ENCODE results near the gene LSM10. TPM values are rescaled to one million over a fixed set of nuclear protein-coding genes. Genes with fewer than 3 reads are reported as not detected.

LSM10 gene
- total RNA-seq, 2 donors from 2014 or later, result 24.1 to 24.2 TPM

DNA sequence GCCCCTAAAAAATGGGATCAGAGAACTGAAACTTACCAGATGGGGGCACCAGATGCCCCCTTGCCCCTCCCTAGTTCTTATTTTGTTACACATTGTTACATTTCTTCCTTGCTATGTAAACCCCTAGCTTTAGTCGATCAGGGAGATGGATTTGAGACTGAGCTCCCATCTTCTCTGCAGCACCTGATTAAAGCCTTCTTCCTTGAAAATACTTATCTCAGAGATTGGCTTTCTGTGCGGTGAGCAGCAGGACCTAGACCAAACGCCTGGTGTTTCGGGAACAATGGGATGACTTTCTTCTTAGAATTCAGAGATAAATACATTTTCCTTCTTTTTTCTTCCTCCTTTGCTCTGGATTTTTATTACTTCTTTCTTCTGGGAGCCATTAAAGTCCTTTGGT is 16.7 kb upstream of the LSM10 start:
- no peak for ATAC-seq
- DNase-seq, result no peak
- intact Hi-C loops (cut with DNase I, micrococcal nuclease), result no loop called here

DNA sequence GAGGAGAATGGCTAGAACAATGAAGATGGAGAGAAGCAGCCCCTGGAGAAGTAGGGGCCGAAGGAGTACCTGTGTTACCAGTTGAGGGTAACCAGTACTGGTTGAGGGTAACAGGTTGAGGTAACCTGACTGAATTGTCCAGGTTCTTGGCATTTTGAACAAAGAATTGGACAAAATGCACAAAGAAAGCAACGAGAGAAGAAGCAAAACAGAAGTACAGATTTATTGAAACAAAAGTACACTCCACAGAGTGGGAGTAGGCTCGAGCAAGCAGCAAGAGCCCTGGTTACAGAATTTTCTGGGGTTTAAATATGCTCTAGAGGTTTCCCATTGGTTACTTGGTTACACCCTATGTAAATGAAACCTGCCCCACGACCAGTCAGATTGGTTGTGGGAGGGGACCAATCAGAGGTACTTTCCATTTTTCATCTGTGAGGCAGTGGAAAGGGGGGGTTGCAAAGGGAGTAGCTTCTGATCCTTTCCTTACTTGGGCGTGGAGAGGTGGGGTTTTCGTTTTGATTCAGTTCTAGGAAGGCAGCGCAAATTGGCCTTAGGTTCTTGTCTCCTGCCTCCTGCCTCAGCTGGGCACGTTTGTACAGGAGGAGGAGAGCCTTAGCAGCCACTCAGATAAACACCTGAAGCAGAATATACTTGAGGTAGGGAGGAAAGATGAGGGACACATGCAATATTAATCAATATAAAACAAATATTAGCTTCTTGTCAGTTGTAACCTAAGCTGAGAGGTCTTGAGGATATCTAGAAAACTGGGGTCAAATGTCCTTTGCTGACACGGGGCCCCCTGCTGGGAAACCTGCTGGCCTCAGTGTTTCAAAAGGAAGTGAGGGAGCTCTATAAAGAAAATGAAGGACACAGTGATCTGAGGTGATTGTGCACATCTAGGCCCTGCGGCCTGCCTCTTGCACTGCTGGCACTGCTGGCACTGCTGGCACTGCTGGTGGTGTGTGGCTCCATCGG is 14.3 kb upstream of the LSM10 start:
- intact Hi-C loops (cut with DNase I, micrococcal nuclease), result no loop called here
- no peak for DNase-seq
- ATAC-seq, result peak; percentile 50

DNA sequence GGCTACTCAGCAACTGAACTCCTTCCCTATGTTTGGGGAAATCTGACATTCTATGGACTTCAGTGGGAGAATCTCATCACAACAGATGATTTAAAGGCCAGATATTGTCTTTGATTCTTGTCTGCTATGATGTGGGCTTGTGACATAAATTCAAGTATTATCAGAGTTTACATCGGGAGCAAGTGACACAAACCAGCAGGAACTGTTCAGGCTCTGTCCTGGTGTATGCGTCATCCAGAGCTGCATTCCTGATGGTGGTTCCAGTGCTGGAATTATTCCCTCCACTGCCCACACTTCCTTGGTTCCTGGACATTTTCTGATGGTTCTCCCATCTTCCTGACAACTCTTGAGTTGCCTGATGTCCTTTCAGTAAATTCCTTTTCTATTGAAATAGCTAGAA is 10.8 kb upstream of the LSM10 start:
- DNase-seq (no peak), ATAC-seq (no peak)
- intact Hi-C loops (cut with DNase I, micrococcal nuclease), result no loop called here

DNA sequence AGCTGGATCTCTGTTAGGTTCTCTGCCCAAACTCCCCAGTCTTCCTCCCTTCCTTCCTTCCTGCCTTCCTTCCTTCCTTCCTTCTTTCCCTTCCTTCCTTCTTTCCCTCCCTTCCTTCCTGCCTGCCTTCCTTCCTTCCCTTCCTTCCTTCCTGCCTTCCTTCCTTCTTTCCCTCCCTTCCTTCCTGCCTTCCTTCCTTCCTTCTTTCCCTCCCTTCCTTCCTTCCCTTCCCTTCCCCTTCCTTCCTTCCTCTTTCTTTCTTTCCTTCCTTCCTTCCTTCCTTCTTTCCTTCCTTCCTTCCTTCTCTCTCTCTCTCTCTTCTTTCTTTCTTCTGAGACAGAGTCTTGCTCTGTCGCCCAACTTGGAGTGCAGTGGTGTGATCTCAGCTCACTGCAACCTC is 8.7 kb upstream of the LSM10 start:
- DNase-seq (no peak), ATAC-seq (no peak)
- intact Hi-C loops (cut with DNase I, micrococcal nuclease), result no loop called here

DNA sequence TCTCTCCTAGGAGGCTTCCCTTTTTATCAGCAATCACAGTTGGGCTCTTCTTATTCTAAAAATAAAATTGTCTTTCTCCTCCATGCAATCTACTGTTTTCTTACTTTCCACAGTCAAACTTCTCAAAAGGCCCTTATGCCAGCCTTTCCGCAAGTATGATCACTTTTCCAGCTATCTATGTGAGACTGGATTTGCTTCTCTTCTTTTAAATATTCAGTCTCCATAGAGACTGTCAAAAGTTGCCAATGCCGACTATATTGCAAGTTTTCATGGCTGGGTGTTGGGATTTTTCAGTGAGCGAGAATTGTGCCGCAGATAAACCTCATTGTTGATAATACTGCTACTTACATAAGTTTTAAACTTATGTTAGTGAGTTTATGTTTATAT is 4.8 kb upstream of the LSM10 start:
- DNase-seq, result no peak
- intact Hi-C loops (cut with DNase I, micrococcal nuclease), result no loop called here
- ATAC-seq, result no peak

DNA sequence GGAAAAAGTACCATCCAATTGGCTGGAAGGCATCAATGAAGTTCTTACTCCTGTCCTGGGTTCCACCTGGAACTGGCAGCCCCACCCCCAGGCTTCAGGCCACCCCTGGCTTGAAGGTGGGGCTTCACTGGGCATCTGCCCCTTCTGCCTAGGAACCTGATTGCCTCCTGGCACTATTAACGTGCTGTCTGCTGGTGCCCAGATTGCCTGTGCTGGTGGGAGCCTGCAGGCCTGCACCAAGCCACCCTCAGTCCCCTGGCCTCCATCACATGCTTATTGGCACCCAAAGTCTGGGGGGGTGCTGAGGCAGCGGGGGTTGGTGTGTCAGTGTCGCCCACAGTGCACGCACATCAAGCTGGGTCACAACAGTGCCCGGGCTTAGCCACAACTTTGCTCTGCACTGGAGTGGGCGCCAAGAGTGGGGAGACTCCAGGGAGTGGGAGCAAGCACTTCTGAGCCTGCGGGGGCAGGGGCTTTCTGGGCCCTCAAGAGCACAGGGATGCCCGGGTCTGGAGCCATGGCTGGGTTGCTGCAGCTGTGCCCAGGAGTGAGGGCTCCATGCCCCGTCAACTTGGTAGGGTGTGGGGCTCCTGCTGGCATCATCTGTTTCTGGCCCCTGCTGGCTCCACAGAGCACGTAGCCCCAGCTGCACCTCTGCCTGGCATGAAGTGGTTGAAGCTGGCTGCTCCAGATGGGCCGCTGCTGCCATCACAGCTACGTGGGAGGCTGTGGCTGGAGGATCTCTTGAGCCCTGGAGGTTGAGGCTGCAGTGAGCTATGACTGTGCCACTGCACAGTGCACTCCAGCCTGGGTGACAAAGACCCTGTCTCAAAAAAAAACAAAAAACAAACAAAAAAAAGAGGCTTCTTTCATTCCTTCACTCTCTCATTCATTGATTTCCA is 4.1 kb upstream of the LSM10 start:
- ATAC-seq, result no peak
- intact Hi-C loops (cut with DNase I, micrococcal nuclease), result no loop called here
- DNase-seq, result no peak

DNA sequence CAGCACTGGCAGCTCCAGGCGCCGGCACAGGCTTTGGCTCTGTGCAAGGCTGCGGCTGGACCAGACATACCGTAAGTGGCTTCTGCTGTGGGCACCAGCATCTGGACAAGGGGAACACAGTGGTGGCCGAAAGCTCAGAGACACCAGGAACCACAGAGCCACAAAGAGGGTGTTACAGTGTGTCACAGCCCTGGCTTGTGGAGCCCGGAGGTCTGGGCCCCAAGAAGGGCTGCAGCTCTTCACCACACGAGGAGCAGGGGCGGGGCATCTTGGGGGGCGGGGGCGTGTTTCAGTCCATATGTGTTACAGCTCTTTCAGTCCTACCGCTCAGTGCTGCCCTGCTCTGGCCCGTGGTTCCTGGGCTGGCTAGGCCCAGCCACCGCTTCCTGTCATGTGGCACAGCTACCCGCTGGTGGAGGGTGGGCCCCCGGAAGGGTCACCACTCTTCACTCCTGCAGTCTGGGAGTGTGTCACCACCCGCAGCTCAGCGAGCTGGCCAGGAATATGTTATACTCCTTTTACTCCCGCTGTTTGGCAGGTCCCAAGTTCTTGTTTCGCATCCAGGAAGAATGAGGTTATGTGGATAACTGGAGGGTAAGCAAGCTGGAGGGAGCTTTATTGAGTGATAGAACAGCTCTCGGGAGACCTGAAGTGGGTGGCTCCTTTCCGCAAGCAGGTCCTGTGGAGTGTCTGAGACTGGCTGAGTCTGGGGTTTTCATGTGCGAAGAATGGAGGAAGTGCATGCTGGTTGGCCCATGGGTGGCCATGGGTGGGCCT is 3.3 kb upstream of the LSM10 start:
- DNase-seq (peak; percentile 74 to 78), ATAC-seq (peak; percentile 11)
- intact Hi-C loops (cut with DNase I, micrococcal nuclease), result no loop called here

DNA sequence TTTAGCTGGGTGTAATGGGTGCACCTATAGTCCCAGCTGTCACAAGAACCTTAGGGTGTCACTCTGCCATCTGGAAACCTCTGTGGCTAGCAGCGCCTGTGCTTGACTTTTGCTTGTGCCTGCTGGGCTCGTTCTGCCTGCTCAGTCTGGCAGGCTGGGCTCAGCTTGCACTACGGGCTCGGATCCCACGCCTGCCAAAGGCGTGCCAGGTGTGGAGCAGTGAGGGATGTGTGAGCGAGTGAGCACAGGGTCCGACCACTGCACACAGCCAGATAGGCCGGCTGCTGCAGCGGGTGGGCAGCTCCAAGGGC is 2.8 kb upstream of the LSM10 start:
- DNase-seq (no peak), ATAC-seq (no peak)
- intact Hi-C loops (cut with DNase I, micrococcal nuclease), result no loop called here

DNA sequence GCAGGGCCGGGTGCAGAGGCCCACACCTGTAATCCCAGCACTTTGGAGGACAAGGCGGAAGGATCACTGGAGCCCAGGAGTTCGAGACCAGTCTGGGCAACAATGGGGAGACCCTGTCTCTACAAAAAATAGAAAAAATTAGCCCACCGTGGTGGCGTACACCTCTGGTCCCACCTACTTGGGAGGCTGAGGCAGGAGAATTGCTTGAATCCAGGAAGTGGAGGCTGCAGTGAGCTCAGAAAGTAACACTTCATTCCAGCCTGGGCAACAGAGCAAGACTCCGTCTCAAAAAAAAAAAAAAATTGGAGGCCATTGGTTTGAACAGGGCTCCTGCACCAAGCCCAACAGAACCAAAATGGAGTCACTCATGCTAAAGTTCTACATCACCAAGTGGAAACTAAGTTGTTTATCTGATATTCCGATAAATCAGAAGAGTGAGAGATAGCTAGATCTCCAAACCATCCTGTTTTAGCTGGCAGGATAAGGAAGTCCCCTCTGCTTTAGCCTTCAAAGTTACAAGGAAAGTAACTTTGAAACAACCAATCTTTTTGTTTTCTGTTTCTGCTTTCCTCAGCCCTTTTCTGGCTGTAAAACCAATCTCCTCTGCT is 766 bp upstream of the LSM10 start:
- DNase-seq, result no peak
- intact Hi-C loops (cut with DNase I, micrococcal nuclease), result loop anchor here in 1 of 2 donors (10.0 kb wide), 1 partner anchor 1076 kb away; the partner anchor contains the start of gene ZC3H12A
- ATAC-seq, result no peak

DNA sequence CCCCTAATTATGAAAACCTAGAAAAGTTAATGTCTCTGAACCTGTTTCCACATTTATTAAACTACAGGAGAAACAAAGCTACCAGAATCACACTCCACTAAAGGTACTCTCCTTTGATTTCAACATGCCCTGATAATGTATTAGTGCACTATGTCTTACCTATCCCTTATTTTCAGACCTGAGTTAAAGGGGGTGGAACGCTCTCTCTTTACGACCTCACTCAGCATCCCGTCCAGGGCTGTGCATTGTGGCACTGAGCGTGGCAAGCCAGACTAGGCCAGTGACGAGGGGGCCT is 678 bp downstream of the LSM10 start:
- DNase-seq, result no peak
- peak; percentile 62 for ATAC-seq
- intact Hi-C loops (cut with DNase I, micrococcal nuclease), result loop anchor here in 1 of 2 donors (10.0 kb wide), 1 partner anchor 1078 kb away; the partner anchor contains the start of gene ZC3H12A

DNA sequence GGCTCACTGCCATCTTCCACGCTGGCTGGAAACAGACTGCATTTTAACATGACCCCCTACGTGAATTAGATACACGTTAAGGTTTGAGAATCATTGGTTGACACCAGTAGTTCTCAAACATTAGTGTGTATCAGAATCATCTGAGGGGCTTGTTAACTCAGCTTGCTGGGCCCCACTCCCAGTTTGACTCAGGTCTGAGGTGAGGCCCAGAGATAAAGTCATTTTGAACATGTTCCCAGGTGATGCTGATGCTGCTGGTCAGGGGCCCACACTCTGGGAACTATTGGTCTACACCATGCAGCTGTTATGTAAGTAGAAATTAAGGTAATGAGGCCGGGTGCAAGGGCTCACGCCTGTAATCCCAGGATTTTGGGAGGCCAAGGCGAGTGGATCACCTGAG is 1.3 kb downstream of the LSM10 start:
- no peak for DNase-seq
- intact Hi-C loops (cut with DNase I, micrococcal nuclease), result loop anchor here in 1 of 2 donors (10.0 kb wide), 1 partner anchor 1078 kb away; the partner anchor contains the start of gene ZC3H12A
- ATAC-seq, result no peak

DNA sequence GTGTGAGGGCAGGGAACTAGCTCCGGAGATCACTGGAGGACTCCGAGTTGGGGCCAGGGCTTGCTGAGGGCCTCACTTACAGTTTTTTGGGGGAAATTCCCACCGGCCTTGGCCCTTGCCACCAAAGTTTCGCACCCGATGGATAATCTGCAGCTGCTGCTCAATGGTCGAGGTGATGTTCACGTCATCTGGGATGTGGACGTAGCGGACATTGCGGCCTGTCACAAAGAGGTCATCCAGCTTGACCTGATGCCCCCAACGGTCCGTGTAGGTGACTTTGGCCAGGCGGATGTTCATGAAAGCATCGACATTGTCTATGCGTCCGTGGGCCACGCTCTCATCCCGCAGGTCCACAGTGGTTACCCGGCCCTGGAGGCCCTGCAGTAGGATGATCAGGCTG is 4.0 kb downstream of the LSM10 start:
- DNase-seq (no peak), ATAC-seq (no peak)
- intact Hi-C loops (cut with DNase I, micrococcal nuclease), result loop anchor here in 1 of 2 donors (10.0 kb wide), 1 partner anchor 1081 kb away; the partner anchor contains the start of gene ZC3H12A

DNA sequence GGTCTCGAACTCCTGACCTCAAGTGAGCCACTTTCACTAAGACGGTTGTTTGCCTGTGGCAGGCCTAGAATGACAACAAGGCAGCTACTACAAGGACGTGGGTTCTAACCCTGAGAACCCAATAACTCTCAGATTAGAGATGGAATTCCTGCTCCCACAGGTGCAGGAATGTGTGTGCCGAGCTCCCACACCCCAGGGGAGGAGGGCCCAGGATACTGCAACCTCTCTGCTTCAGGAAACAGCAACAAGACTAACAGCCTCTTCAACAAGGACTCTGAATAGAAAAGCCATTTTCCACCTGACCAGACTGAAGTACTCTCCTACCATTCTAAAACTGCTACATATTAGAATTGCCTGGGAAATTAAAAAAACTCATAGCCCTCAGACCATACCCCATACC is 4.9 kb downstream of the LSM10 start:
- intact Hi-C loops (cut with DNase I, micrococcal nuclease), result loop anchor here in 1 of 2 donors (10.0 kb wide), 1 partner anchor 1082 kb away; the partner anchor contains the start of gene ZC3H12A
- no peak for ATAC-seq
- DNase-seq, result no peak

DNA sequence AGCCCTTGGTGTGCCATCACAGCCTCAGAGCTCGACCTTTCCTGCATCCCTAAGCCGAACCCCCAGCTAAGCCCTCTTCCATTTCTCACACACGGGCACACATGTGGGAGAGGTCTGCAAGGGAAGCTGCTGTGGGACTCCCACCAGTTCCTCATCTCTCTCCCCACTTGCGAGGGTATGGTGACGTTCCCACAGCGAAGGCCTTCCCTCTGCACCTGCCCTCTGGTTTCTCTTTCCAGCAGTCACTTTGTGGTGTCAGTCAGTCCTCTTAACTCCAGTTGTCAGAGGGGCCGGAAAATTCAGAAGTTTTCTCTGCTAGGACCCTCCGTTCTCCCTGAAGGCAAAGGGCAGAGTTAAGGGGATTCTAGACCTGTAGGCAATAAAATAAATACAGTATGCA is 6.4 kb downstream of the LSM10 start:
- no peak for ATAC-seq
- no peak for DNase-seq
- intact Hi-C loops (cut with DNase I, micrococcal nuclease), result loop anchor here in 1 of 2 donors (10.0 kb wide), 1 partner anchor 1084 kb away; the partner anchor contains the start of gene ZC3H12A

DNA sequence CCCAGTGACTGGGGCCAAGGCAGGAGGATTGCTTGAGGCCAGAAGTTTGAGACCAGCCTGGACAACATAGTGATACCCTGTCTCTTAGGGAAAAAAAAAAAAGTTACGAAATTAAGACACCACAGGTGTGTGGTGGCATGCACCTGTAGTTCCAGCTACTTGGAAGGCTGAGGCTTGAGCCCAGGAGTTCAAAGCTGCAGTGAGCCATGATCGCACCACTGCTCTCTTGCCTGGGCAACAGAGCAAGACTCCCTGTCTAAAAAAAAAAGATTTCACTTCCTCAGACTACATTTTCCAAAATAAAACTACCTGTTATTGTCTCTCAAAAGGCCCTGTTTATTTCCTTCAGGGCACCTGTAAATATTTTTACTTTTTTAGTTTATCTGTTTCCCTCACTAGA is 7.3 kb downstream of the LSM10 start:
- no peak for ATAC-seq
- intact Hi-C loops (cut with DNase I, micrococcal nuclease), result loop anchor here in 1 of 2 donors (10.0 kb wide), 1 partner anchor 1084 kb away; the partner anchor contains the start of gene ZC3H12A

DNA sequence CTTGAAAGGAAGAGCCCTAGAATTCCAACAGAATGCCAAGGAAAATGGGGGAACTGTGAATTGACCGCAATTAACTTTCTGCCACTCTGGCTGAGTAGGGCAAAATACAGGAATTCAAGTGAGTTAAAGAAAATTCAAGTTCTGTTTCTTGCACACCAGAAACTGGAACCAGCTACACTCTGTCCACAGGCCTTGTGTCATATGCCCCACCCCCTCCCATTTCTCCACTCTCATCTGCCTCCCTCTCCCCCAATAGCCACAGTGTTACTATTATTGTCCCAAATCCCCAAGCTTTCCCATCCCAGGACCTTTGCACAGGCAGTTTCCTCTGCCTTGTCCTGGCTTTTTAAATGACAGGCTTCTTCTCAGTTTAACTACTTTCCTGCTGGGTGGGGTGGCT is 7.7 kb downstream of the LSM10 start:
- ATAC-seq (no peak), DNase-seq (no peak)
- intact Hi-C loops (cut with DNase I, micrococcal nuclease), result loop anchor here in 1 of 2 donors (10.0 kb wide), 1 partner anchor 1085 kb away; the partner anchor contains the start of gene ZC3H12A

More for the DNA sequence above, 7.3 kb downstream of the LSM10 start:
- DNase-seq, result no peak

DNA sequence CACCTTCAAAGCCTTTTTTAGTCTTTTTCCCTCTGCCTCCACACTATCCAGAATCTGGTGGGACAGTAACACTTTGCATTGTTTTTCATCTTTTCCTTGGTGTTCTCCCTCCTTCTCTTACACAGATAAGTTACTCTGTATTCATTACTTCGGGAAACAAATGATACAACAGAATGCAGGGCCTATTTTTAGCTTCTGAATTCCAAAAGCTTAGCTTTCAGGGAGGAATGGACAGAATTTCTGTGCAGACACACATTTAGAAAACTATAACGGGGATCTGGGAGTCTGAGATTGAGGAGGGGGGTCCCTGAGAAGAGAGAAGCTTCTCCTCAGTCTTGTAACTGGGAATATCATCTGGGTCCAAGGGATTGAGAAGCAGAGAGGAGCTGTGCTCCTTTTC is 8.4 kb downstream of the LSM10 start:
- intact Hi-C loops (cut with DNase I, micrococcal nuclease), result no loop called here
- ATAC-seq, result no peak
- DNase-seq, result no peak

Measured in left colon (tissue), 2 donors.